Measurements from ENCODE around the gene CXCR2. TPM values are rescaled to one million over a fixed set of nuclear protein-coding genes. Genes with fewer than 3 reads are reported as not detected.
"Not testable (repeated sequence)": the region's sequence is repeated elsewhere in the genome, so short reads cannot be mapped to it uniquely, and the experiment has no call there.

The CXCR2 gene
- total RNA-seq, 2 experiments from 2014 or later = 0.28 to 0.57 TPM

DNA sequence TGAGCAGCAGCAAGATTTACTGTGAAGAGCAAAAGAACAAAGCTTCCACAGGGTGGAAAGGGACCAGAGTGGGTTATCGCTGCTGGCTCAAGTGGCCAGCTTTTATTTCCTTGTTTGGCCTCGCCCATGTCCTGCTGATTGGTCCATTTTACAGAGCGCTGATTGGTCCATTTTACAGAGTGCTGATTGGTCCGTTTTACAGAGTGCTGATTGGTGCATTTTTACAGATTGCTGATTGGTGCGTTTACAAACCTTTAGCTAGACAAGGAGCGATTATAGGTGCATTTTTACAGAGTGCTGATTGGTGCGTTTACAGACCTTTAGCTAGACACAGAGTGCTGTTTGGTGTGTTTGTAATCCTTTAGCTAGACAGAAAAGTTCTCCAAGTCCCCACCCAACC, 17.0 kb upstream of the CXCR2 start:
- H3K4me3 Mint-ChIP-seq; H3K27ac Mint-ChIP-seq; ATAC-seq (ENCODE audit: low read depth); POLR2A ChIA-PET; H3K4me1 Mint-ChIP-seq; H3K36me3 Mint-ChIP-seq; DNase-seq: not testable (repeated sequence)
- Mint-ChIP-seq H3K27me3 (peaks cover 20% of the 10 kb centered on the region), H3K9me3 (peaks cover 16% of the 10 kb centered on the region)

DNA sequence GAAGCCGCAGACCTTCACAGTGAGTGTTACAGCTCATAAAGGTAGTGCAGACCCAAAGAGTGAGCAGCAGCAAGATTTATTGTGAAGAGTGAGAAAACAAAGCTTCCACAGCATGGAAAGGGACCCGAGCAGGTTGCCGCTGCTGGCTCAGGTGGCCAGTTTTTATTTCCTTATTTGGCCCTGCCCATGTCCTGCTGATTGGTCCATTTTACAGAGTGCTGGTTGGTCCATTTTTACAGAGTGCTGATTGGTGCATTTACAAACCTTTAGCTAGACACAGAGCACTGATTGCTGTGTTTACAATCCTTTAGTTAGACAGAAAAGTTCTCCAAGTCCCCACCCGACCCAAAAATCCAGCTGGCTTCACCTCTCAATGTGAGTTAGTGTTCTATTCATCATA, 4.0 kb upstream of the CXCR2 start:
- ATAC-seq (ENCODE audit: low read depth); H3K36me3 Mint-ChIP-seq; POLR2A ChIA-PET; H3K4me3 Mint-ChIP-seq; H3K4me1 Mint-ChIP-seq; H3K9me3 Mint-ChIP-seq; H3K27ac Mint-ChIP-seq; H3K27me3 Mint-ChIP-seq; DNase-seq: not testable (repeated sequence)

DNA sequence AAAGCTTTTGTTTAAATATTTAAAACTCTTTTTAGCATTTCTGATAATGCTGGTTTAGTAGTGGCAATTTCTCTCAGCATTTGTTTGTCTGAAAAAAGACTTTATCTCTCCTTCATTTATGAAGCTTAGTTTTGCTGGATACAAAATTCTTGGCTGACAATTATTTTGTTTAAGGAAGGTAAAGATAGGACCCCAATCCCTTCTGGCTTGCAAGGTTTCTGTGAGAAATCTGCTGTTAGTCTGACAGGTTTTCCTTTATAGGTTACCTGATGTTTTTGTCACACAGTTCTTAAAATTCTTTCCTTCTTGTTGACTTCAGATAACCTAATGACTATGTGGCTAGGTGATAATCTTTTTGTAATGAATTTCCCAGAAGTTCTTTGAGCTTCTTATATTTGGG, 3.5 kb upstream of the CXCR2 start:
- ATAC-seq (ENCODE audit: low read depth); H3K27ac Mint-ChIP-seq; H3K36me3 Mint-ChIP-seq; H3K4me3 Mint-ChIP-seq; H3K9me3 Mint-ChIP-seq; H3K4me1 Mint-ChIP-seq; DNase-seq; H3K27me3 Mint-ChIP-seq; POLR2A ChIA-PET: not testable (repeated sequence)

DNA sequence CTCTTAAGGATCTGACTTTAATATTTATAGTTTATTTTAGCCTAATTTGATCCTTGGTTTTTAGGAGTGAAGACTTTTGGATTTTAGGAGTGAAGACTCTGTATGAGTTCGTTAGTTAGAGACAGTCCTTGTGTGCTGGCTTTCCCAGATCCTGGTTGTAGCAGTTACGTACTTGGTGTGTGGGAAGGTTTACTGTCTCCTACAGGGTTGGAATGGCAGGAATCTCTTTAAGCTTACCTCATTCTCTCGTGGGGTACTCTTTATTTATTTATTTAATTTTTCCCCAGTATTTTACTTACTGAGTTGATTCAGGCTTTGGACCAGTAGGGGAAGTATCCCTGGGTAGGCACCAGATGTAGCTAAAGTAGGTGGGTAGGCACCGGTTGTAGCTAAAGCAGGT, 1.8 kb upstream of the CXCR2 start:
- H3K4me3 Mint-ChIP-seq = no peak overlapping the region
- ATAC-seq (ENCODE audit: low read depth) = no peak
- H3K4me1 Mint-ChIP-seq = peaks cover 9% of the 10 kb centered on the region
- H3K27me3 Mint-ChIP-seq = no peaks in the 10 kb centered on the region
- DNase-seq = no peak
- H3K9me3 Mint-ChIP-seq = peaks cover 6% of the 10 kb centered on the region
- H3K27ac Mint-ChIP-seq = no peak overlapping the region
- no peaks in the 10 kb centered on the region for H3K36me3 Mint-ChIP-seq
- POLR2A ChIA-PET = no interaction called here

DNA sequence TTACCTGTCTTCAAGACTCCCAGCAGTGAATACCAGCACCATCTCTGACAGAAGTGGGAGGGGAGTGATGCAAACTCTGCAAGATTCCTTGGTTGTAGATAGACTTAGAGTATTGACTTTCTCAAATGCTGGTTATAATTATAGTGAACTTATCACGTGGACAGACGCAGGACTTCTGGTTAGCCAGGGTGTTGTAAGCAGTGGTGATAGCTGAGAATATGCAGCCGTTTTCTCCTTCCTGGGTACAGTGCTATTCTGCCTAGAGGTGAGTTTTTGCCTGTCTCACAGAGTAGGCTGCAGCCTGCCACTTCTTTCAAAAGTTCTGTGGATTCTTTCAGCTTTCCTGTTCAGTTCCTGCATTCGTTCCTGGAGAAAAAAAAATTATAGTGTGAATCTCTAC, 733 bp upstream of the CXCR2 start:
- H3K9me3 Mint-ChIP-seq = peaks cover 6% of the 10 kb centered on the region
- peaks cover 9% of the 10 kb centered on the region for H3K4me1 Mint-ChIP-seq
- POLR2A ChIA-PET = no interaction called here
- H3K27me3 Mint-ChIP-seq = peaks cover 2% of the 10 kb centered on the region
- DNase-seq (no peak), ATAC-seq (ENCODE audit: low read depth) (no peak)
- peak overlapping the region; percentile 61 for H3K4me3 Mint-ChIP-seq
- H3K36me3 Mint-ChIP-seq = no peaks in the 10 kb centered on the region
- no peak overlapping the region for H3K27ac Mint-ChIP-seq

DNA sequence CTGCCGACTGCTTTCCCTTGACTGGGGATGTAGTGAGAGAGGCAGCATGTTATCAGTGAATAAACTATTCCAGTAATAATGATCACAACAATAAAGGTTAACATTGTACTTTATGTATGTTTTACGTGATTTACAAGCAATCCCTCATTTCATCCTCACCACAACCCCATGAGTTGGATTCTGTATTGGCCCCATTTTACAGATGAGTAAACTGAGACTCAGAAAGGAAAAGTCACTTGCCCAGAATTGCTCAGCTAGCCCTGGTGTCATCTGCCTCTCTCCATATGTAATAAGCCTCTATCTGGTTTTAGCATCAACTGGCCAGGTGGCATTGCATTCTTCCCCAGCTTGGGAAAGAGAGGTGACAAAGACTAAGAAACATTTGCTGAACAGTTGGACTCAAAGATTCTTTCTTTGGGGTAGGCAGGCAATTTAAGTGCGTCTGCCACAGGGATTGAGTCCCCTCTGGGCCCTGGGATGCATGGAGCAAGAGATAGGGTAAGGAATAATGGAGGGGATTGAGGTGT, 2.2 kb downstream of the CXCR2 start:
- Mint-ChIP-seq H3K27me3 (peaks cover 2% of the 10 kb centered on the region), H3K36me3 (no peaks in the 10 kb centered on the region), H3K9me3 (no peaks in the 10 kb centered on the region), H3K4me1 (peaks cover 9% of the 10 kb centered on the region), H3K4me3 (no peak overlapping the region), H3K27ac (no peak overlapping the region)
- POLR2A ChIA-PET = no interaction called here
- DNase-seq (no peak), ATAC-seq (ENCODE audit: low read depth) (no peak)

DNA sequence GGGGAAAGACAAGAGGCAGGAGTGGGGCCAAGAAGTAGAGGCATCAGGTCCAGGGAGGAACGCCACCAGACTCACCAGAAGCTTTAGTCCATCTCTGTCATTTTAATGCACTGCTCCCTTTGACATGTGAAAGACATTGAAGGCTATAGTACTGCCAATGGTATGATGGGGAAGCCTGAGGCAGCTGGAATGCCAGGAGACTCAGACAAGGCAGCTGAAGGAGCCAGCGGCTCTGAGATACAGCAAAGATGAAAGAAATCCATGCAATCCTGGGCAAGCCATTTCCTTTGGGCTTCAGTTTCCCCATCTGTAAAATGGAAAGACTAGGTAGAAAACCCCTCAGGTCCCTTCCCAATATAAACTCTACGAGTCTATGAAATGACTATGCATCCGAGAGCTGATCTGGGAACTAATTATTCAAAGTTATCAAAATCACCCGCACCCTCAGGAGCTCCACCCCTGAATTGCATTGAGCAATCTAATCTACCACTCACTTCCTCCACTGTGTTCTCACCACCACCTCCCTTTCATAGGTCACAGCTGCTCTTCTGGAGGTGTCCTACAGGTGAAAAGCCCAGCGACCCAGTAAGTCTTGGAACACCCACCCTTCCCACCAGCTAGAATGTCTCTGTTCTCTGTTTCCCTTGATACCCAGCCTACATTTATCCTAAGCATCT, 3.1 kb downstream of the CXCR2 start:
- H3K27ac Mint-ChIP-seq = no peak overlapping the region
- POLR2A ChIA-PET = no interaction called here
- DNase-seq = no peak

DNA sequence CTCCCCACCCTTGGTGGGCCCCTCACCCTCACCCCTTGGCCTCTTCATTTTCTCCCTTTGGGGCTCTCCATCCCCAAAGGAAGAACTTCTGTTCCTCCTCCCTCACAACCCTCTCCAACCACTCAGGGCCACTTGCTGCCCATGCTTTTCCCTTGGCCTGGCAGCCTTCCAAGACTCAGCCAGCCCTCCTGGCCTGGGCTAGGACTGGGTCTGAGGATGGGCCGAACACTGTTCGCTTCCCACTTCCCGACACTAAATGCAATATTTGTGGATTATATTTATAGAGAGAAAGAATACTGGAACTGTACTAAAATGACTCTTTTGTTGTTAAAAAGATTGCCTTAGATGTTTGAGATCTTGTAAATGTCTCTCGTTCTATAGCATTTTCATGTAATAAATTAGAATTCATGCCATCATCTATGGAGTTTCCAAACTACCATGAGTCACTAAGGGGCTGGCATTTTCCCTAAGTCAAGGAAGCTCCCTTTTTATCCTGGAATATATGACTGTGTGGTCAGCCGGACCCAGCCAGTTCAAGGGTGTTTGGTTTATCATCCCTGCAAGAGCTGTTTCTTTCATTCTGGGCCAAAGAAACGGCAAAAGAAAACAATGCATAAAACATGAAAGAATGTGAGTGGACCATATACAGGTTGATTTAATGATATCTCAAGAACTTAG, 3.8 kb downstream of the CXCR2 start:
- H3K27ac Mint-ChIP-seq = no peak overlapping the region
- no peaks in the 10 kb centered on the region for H3K9me3 Mint-ChIP-seq
- H3K36me3 Mint-ChIP-seq = no peaks in the 10 kb centered on the region
- peaks cover 9% of the 10 kb centered on the region for H3K4me1 Mint-ChIP-seq
- H3K4me3 Mint-ChIP-seq = no peak overlapping the region
- H3K27me3 Mint-ChIP-seq = peaks cover 4% of the 10 kb centered on the region
- POLR2A ChIA-PET = no interaction called here
- DNase-seq (no peak), ATAC-seq (ENCODE audit: low read depth) (no peak)

More for the DNA sequence above, 3.1 kb downstream of the CXCR2 start:
- no peaks in the 10 kb centered on the region for H3K9me3 Mint-ChIP-seq
- no peaks in the 10 kb centered on the region for H3K36me3 Mint-ChIP-seq
- no peak overlapping the region for H3K4me3 Mint-ChIP-seq
- H3K27me3 Mint-ChIP-seq = peaks cover 2% of the 10 kb centered on the region
- no peak for ATAC-seq (ENCODE audit: low read depth)
- peaks cover 9% of the 10 kb centered on the region for H3K4me1 Mint-ChIP-seq

DNA sequence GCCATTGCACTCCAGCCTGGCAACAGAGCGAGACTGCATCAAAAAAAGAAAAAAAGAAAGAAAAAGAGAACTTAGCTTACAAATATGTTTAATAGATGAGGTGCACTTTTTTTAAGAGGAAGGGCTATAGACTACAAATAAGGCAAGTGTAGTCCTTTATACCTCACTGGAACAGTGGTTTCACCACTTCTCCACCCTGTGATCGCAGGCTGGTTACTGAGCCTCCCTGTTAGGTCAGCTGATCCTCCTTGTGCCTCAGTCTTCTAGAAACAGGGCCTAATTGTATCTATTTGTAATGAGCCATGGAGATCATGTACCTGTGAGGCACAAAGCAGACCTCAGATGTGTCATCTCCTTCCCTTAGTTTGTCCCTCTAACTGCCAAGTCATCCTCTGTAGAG, 4.5 kb downstream of the CXCR2 start:
- ATAC-seq (ENCODE audit: low read depth) (no peak), DNase-seq (no peak)
- peaks cover 8% of the 10 kb centered on the region for H3K4me1 Mint-ChIP-seq
- no peak overlapping the region for H3K27ac Mint-ChIP-seq
- H3K36me3 Mint-ChIP-seq = no peaks in the 10 kb centered on the region
- POLR2A ChIA-PET = no interaction called here
- no peaks in the 10 kb centered on the region for H3K9me3 Mint-ChIP-seq
- peaks cover 4% of the 10 kb centered on the region for H3K27me3 Mint-ChIP-seq
- H3K4me3 Mint-ChIP-seq = no peak overlapping the region

DNA sequence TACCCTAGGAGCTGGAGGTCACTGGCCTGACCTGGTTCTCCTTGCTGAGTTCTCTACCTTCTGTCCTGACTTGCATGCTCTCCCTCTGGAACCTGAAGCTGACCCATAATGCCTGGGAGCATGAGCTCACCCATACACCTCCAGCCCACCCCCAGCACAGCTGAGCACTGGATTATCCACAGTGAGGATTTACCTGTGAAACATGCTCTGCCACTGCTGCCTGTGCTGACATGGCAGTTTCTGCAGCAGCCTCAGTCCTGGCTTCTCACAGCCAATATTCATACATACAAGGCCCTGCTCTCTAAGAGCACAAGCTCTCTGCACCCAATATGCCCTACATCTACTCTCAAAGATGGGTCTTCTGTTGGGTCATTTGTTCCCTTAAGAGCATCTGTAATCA, 5.0 kb downstream of the CXCR2 start:
- H3K4me1 Mint-ChIP-seq = peaks cover 4% of the 10 kb centered on the region
- H3K27ac Mint-ChIP-seq = no peak overlapping the region
- no peaks in the 10 kb centered on the region for H3K36me3 Mint-ChIP-seq
- ATAC-seq (ENCODE audit: low read depth) (no peak), DNase-seq (no peak)
- H3K4me3 Mint-ChIP-seq = no peak overlapping the region
- H3K27me3 Mint-ChIP-seq = peaks cover 4% of the 10 kb centered on the region
- no peaks in the 10 kb centered on the region for H3K9me3 Mint-ChIP-seq
- POLR2A ChIA-PET = no interaction called here

DNA sequence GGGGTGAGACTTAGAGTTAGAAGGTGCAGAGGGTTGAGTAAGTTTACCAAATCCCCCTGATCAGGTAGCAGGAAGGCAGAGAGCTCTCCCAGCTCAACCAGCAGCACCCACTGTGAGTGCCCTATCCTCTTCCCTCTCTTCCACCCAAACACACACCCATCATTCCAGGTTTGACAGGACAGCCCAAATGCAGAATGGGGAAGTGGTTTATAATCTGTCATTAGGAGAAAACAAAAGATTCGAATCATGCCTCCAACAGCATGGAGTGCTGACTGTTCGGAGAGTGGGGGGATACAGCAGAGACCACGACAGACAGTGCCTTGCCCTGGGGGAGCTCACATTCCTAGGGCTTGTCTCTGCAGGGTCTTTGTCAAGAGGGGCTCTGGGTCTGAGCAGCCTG, 11.7 kb downstream of the CXCR2 start:
- Mint-ChIP-seq H3K9me3 (no peaks in the 10 kb centered on the region), H3K4me3 (no peak overlapping the region), H3K27ac (no peak overlapping the region), H3K4me1 (peaks cover 4% of the 10 kb centered on the region), H3K36me3 (no peaks in the 10 kb centered on the region), H3K27me3 (peaks cover 31% of the 10 kb centered on the region)
- POLR2A ChIA-PET = no interaction called here
- no peak for DNase-seq
- no peak for ATAC-seq (ENCODE audit: low read depth)

DNA sequence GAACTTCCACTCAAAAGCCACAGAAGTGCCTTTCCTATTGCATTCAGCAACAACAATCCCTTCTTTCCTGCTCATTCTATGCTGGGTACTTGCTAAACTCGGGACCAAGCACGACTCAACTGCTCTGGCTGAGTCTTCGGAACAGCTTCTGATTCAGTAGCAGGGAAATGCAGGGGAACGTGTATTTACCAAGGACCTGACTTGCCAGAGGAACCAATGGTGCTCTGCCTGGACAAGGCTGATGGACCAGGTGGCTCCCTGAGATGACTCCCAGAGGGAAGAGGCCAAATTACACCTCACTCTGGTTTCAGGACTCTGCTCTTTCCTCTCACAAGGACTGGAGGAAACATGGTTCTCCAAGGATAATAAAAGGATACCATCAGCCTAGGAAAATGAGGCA, 12.2 kb downstream of the CXCR2 start:
- Mint-ChIP-seq H3K4me3 (no peak overlapping the region), H3K27ac (no peak overlapping the region), H3K36me3 (no peaks in the 10 kb centered on the region), H3K27me3 (peaks cover 31% of the 10 kb centered on the region), H3K9me3 (no peaks in the 10 kb centered on the region), H3K4me1 (peaks cover 4% of the 10 kb centered on the region)
- POLR2A ChIA-PET = no interaction called here
- DNase-seq (no peak), ATAC-seq (ENCODE audit: low read depth) (no peak)

DNA sequence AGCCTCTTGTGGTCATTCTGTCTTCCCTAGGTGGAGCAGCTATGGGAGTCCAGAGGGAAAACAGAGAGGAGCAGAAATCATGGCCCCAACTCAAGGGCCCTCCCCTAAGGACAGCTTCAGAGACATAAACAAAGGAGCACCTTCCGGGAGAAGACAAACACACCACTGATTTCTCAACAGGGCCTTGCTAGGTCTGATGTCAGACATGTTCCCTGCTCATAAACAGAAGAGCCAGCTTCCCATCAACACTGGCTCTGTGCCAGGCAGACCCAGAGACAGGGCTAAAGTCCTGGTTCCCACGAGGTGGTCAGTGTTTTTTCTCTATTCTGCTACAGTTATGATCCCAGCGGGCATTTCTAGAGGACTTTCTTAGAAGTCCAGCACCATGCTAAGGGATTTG, 19.3 kb downstream of the CXCR2 start:
- no peak for ATAC-seq (ENCODE audit: low read depth)

DNA sequence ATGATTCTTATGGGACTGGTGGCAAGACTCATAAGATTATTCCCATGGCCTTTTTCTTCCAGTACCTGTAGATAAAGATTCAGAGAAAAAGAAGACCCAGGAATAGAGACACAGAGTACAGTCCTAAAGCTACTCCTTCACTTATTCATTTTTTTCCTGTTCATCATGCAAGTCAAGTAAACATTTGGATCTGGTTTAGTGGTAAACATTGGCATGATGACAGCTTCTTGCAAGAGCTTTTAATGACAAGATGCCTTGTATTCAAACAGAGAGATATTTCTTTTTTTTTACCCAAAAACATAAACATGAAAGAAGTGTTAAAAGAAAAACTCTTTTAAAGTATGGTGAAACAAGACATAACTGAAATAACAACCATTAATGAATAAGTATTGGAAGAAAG, 20.2 kb downstream of the CXCR2 start:
- Mint-ChIP-seq H3K4me1 (peaks cover 6% of the 10 kb centered on the region), H3K36me3 (no peaks in the 10 kb centered on the region), H3K27ac (no peak overlapping the region), H3K4me3 (no peak overlapping the region), H3K27me3 (peaks cover 28% of the 10 kb centered on the region), H3K9me3 (no peaks in the 10 kb centered on the region)
- no peak for ATAC-seq (ENCODE audit: low read depth)
- no peak for DNase-seq
- POLR2A ChIA-PET = no interaction called here

More for the DNA sequence above, 19.3 kb downstream of the CXCR2 start:
- H3K4me1 Mint-ChIP-seq = peaks cover 4% of the 10 kb centered on the region
- no peak for DNase-seq
- POLR2A ChIA-PET = no interaction called here
- no peak overlapping the region for H3K4me3 Mint-ChIP-seq
- H3K9me3 Mint-ChIP-seq = no peaks in the 10 kb centered on the region
- H3K27me3 Mint-ChIP-seq = peaks cover 27% of the 10 kb centered on the region
- H3K27ac Mint-ChIP-seq = no peak overlapping the region
- no peaks in the 10 kb centered on the region for H3K36me3 Mint-ChIP-seq
